ENCODE results near the gene RNF19B. TPM values are rescaled to one million over a fixed set of nuclear protein-coding genes. Genes with fewer than 3 reads are reported as not detected.
A peak's percentile ranks its signal among the peaks of the same experiment; 100 is the strongest.

Gene RNF19B
- total RNA-seq, 1 experiment from 2014 or later: 15.0 TPM

DNA sequence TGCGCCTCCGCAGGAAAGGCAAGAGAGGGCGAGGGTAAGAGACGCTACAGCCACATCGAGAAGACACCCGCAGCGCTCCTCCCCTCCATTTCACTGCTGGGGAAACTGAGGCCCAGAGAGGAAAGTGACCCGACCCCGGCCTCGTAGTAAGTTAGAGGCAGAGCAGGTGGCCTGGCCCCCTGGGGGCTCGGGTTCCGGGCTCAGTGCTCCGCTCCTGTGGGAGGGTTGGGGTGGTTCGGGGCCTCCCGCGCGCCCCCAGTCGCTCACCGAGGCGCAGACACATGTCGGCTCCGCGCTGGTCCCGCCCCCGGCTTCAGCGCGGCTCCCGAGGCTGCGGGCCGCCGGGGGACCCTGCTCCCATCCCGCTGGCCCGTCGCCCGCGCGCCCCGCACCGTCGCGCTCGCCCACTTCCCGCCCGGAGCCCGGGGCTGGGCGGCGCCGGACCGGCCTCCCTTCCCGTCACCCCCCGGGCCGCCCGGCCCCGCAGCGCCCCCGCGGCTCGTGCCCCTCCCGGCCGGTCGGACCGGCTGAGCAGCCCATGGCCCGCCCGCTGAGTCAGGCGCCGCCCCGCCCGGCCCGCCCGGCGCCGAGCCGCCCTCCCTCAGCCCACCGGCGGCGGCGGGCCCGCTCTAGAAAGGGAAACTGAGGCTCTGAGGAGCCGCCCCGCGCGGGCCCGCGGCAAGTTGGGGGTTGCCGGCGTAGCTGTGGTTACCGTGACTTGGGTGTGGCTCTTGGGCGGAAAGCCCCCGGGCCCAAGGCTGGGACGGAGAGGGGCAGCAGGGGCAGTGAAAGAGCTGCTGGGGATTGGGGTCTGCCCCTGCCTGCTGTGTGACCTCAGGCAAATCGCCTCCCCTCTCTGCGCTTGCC, 63.4 kb downstream of the RNF19B start, which contains the start of gene TMEM54:
TSS of gene TMEM54 (minus strand) at position 434 of the 867 bp plus-strand sequence. CDS start at position 283, 151 bp downstream.
- H3K36me3 Mint-ChIP-seq (ENCODE audit: insufficient read depth in 1 of 3, low read depth in 3 of 3): no peaks in the 10 kb centered on the region; a peak in 1 of 7 replicates
- peak within 1 kb of the TSS; percentile 50 for H3K4me2 ChIP-seq (ENCODE audit: insufficient read depth, insufficient read length, low read length)
- no peak within 1 kb of the TSS for H3K23ac ChIP-seq (ENCODE audit: insufficient read length, low read depth, low read length)
- no peak within 1 kb of the TSS for H2BK12ac ChIP-seq (ENCODE audit: insufficient read length, low read depth, low read length)
- H2AK5ac ChIP-seq (ENCODE audit: insufficient read length, low read length): no peak within 1 kb of the TSS
- H4K20me1 ChIP-seq (ENCODE audit: control insufficient read depth, insufficient read depth, insufficient read length): no peaks in the 10 kb centered on the region
- no peak within 1 kb of the TSS for H4K5ac ChIP-seq (ENCODE audit: insufficient read length, low read depth, low read length)
- H4K91ac ChIP-seq (ENCODE audit: insufficient read length, low read depth, low read length): no peak within 1 kb of the TSS
- TF ChIP-seq, protein P1, sequence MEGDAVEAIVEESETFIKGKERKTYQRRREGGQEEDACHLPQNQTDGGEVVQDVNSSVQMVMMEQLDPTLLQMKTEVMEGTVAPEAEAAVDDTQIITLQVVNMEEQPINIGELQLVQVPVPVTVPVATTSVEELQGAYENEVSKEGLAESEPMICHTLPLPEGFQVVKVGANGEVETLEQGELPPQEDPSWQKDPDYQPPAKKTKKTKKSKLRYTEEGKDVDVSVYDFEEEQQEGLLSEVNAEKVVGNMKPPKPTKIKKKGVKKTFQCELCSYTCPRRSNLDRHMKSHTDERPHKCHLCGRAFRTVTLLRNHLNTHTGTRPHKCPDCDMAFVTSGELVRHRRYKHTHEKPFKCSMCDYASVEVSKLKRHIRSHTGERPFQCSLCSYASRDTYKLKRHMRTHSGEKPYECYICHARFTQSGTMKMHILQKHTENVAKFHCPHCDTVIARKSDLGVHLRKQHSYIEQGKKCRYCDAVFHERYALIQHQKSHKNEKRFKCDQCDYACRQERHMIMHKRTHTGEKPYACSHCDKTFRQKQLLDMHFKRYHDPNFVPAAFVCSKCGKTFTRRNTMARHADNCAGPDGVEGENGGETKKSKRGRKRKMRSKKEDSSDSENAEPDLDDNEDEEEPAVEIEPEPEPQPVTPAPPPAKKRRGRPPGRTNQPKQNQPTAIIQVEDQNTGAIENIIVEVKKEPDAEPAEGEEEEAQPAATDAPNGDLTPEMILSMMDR (conservative IDR thresholded peaks at IDR 0.05): no peak
- peaks cover 83% of the 10 kb centered on the region for H3K27me3 Mint-ChIP-seq (ENCODE audit: low read depth)
- H2AFZ ChIP-seq (ENCODE audit: low read length): no peak within 1 kb of the TSS
- no peaks in the 10 kb centered on the region; a peak in 2 of 5 replicates for H3K9me3 Mint-ChIP-seq
- H2BK5ac ChIP-seq (ENCODE audit: insufficient read length, low read length): no peak within 1 kb of the TSS
- peaks cover 8% of the 10 kb centered on the region for H3K23me2 ChIP-seq (ENCODE audit: insufficient read length, low read depth, low read length, poor library complexity, severe bottlenecking)
- H3K9me3 ChIP-seq (ENCODE audit: control insufficient read depth, low read depth, low read length): no peaks in the 10 kb centered on the region
- H3K27me3 ChIP-seq (ENCODE audit: insufficient read depth, low read length): peaks cover 22% of the 10 kb centered on the region; the same call in 1 of the 2 replicates
- H3K27ac ChIP-seq (ENCODE audit: insufficient read length, low read depth, low read length): no peak within 1 kb of the TSS
- no peak within 1 kb of the TSS for H3K9ac ChIP-seq (ENCODE audit: extremely low read depth, insufficient read length, low read length)
- peaks cover 15 to 24% of the 10 kb centered on the region in 2 experiments for H3K4me1 Mint-ChIP-seq
- no peak within 1 kb of the TSS for H4K8ac ChIP-seq (replicated peaks; ENCODE audit: insufficient read length, low read depth, low read length)
- H3K4ac ChIP-seq (ENCODE audit: low read depth, low read length): no peak within 1 kb of the TSS
- H3K4me1 ChIP-seq (ENCODE audit: insufficient read depth, low read length): no peaks in the 10 kb centered on the region
- no peak within 1 kb of the TSS for H3K56ac ChIP-seq (ENCODE audit: insufficient read length, low read depth, low read length)
- WGBS (ENCODE audit: extremely low coverage, insufficient read length, low lambda C conversion rate): no CpG with 5 or more reads among the region's 92 CpGs
- no peak within 1 kb of the TSS for H3T11ph ChIP-seq (ENCODE audit: low read length)
- H3K79me2 ChIP-seq (ENCODE audit: insufficient read depth, low read length): no peaks in the 10 kb centered on the region
- H3K79me1 ChIP-seq (ENCODE audit: insufficient read depth, low read depth, low read length, poor library complexity, severe bottlenecking): no peaks in the 10 kb centered on the region
- H2BK15ac ChIP-seq (ENCODE audit: low read depth, low read length): no peak within 1 kb of the TSS
- H2BK20ac ChIP-seq (ENCODE audit: low read depth, low read length, poor library complexity, severe bottlenecking): no peak within 1 kb of the TSS
- no peak within 1 kb of the TSS for H3K18ac ChIP-seq (ENCODE audit: insufficient read length, low read depth, low read length)
- H3K14ac ChIP-seq (ENCODE audit: insufficient read depth, low read length): no peak within 1 kb of the TSS; the same call in 1 of the 2 replicates
- H3K4me3 Mint-ChIP-seq: peak within 1 kb of the TSS; percentile 66 to 90
- H2BK120ac ChIP-seq (ENCODE audit: low read depth, low read length, poor library complexity, severe bottlenecking): no peak within 1 kb of the TSS
- H3K27ac Mint-ChIP-seq: peak within 1 kb of the TSS in 1 of 3 experiments; percentile 62; a peak in 1 of 7 replicates
- no peak for DNase-seq

Data from H9 (cell line).